ENCODE measurements around the gene NAA40. TPM values are rescaled to one million over a fixed set of nuclear protein-coding genes. Genes with fewer than 3 reads are reported as not detected.

NAA40 gene
- polyA plus RNA-seq, 1 experiment, result 16.1 TPM

DNA sequence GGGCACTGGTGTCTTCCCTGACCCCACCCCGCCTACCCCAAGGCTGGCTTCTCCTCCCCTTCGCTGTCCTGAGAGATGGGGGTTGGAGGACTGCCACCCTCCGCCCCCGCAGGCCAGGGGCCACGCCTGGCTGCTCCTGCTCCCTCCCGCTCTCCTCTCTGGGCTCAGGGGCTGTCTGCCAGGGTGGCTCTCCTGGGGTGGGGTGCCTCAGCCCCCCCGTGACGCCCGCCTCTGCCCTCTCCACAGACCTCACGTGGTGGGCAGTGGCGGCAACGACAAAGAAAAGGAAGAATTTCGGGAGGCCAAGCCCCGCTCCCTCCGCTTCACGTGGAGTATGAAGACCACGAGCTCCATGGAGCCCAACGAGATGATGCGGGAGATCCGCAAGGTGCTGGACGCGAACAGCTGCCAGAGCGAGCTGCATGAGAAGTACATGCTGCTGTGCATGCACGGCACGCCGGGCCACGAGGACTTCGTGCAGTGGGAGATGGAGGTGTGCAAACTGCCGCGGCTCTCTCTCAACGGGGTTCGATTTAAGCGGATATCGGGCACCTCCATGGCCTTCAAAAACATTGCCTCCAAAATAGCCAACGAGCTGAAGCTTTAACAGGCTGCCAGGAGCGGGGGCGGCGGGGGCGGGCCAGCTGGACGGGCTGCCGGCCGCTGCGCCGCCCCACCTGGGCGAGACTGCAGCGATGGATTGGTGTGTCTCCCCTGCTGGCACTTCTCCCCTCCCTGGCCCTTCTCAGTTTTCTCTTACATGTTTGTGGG, 30.0 kb upstream of the NAA40 start:
- H3K36me3 ChIP-seq (ENCODE audit: control insufficient read depth, insufficient read depth, low read length), result peaks cover 9% of the 10 kb centered on the region
- TF ChIP-seq, protein P1, sequence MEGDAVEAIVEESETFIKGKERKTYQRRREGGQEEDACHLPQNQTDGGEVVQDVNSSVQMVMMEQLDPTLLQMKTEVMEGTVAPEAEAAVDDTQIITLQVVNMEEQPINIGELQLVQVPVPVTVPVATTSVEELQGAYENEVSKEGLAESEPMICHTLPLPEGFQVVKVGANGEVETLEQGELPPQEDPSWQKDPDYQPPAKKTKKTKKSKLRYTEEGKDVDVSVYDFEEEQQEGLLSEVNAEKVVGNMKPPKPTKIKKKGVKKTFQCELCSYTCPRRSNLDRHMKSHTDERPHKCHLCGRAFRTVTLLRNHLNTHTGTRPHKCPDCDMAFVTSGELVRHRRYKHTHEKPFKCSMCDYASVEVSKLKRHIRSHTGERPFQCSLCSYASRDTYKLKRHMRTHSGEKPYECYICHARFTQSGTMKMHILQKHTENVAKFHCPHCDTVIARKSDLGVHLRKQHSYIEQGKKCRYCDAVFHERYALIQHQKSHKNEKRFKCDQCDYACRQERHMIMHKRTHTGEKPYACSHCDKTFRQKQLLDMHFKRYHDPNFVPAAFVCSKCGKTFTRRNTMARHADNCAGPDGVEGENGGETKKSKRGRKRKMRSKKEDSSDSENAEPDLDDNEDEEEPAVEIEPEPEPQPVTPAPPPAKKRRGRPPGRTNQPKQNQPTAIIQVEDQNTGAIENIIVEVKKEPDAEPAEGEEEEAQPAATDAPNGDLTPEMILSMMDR (IDR thresholded peaks at IDR 0.05; ENCODE audit: insufficient read depth, low read depth, low read length), result no peak
- ChIA-PET POLR2A (no interaction called here), CTCF (no interaction called here)
- no peak for DNase-seq (ENCODE audit: low read depth)
- no peak overlapping the region for H3K4me3 ChIP-seq (ENCODE audit: low read depth, low read length)
- no peaks in the 10 kb centered on the region for H3K27me3 ChIP-seq (ENCODE audit: control insufficient read depth, insufficient read depth, low read length)

GRCh38 chr11:63909591-63910506, 29.0 kb upstream of the NAA40 start:
- no peak overlapping the region for H3K4me3 ChIP-seq (ENCODE audit: low read depth, low read length)
- CTCF ChIA-PET, result no interaction called here
- TF ChIP-seq, protein P1 (IDR thresholded peaks at IDR 0.05; ENCODE audit: insufficient read depth, low read depth, low read length), result no peak
- H3K36me3 ChIP-seq (ENCODE audit: control insufficient read depth, insufficient read depth, low read length), result peaks cover 5% of the 10 kb centered on the region
- H3K27me3 ChIP-seq (ENCODE audit: control insufficient read depth, insufficient read depth, low read length), result no peaks in the 10 kb centered on the region
- POLR2A ChIA-PET, result no interaction called here
- no peak for DNase-seq (ENCODE audit: low read depth)

GRCh38 chr11:63910675-63911074, 28.1 kb upstream of the NAA40 start:
- Histone ChIP-seq H3K27me3 (ENCODE audit: control insufficient read depth, insufficient read depth, low read length) (no peaks in the 10 kb centered on the region), H3K4me3 (ENCODE audit: low read depth, low read length) (no peak overlapping the region), H3K36me3 (ENCODE audit: control insufficient read depth, insufficient read depth, low read length) (peaks cover 4% of the 10 kb centered on the region)
- ChIA-PET CTCF (interaction anchor here (0.6 to 0.7 kb wide), 2 partner anchors 41 to 147 kb away, joined by 3 to 5 read pairs; no protein-coding TSS in a partner anchor), POLR2A (no interaction called here)
- TF ChIP-seq, protein P1 (IDR thresholded peaks at IDR 0.05; ENCODE audit: insufficient read depth, low read depth, low read length), result no peak
- no peak for DNase-seq (ENCODE audit: low read depth)

DNA sequence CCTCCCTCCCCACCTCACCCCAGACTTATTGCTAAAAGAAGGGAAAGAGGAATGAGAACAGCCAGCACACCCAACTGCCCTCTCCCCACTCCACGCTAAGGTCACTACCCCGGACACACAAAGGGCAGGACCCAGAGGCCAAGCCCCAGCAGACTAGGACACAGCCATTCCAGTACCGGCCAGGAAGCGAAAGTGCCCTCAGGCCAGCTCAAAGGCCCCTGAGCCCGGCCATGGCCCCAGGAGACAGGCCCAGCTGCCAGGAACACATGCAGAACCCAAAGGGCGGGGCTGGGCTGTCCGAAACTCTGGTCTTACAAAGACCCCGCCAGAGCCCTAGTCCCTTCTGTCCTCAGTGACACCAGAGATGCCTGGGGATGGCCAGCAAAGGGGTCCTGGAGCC, 27.4 kb upstream of the NAA40 start:
- DNase-seq (ENCODE audit: low read depth), result no peak
- ChIA-PET POLR2A (no interaction called here), CTCF (interaction anchor here (0.5 to 0.7 kb wide), 2 partner anchors 66 to 144 kb away, joined by 3 read pairs; no protein-coding TSS in a partner anchor)

More for the DNA sequence above, 27.4 kb upstream of the NAA40 start:
- Histone ChIP-seq H3K36me3 (ENCODE audit: control insufficient read depth, insufficient read depth, low read length) (peaks cover 3% of the 10 kb centered on the region), H3K27me3 (ENCODE audit: control insufficient read depth, insufficient read depth, low read length) (no peaks in the 10 kb centered on the region), H3K4me3 (ENCODE audit: low read depth, low read length) (no peak overlapping the region)
- TF ChIP-seq, protein P1 (IDR thresholded peaks at IDR 0.05; ENCODE audit: insufficient read depth, low read depth, low read length), result no peak

Data from BJ (cell line).